ENCODE data around the gene GATA2. TPM values are rescaled to one million over a fixed set of nuclear protein-coding genes. Genes with fewer than 3 reads are reported as not detected.
A peak's percentile ranks its signal among the peaks of the same experiment; 100 is the strongest.

The GATA2 gene
- total and polyA plus RNA-seq, 2 of the 13 experiments (the other 11 are each of a cell fraction or from before 2014, with no cell fraction given): 3.5 to 6.2 TPM

DNA sequence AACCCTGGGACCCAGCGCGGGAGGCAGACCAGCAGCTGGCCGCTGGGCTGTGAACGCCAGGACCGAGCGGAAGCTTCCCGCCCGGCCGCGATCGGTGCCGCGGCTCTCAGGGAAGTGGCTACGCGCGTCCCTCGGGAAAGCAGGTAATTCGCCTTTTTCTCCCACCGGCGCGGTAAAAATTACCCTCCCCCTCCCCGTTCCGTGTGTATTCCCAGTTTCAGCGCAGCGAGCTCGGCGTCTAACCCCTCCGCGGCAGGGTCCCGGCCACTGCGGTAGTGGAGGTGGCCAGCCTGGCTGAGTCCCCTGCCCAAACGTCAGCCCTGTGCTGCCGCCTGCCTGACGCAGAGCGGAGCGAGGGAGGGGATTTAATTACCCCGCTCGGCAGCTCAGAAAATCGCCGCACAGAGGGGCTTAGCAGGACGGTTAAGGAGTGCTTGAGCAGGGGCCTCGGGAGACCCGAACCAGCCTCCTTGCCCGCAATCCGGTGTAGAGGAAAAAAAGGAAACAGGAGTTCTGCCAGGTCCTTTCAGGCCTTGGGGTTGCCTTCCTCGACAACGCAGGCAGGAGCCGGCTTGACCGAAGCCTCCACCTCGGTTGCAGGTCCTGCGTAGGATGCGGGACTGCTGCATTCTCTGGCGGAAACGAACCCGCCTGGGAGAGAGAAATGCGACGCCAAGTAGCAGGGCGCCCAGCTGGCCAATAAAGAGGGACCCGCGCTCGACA lies 2.9 kb downstream of the GATA2 start (continued):
- TF ChIP-seq ZNF607 (CRISPR knock-in tag; IDR thresholded peaks at IDR 0.05; ENCODE audit: borderline replicate concordance) (0 out of 2 replicates have a peak, but pooled peaks have one; percentile 65), ONECUT2 (CRISPR knock-in tag; IDR thresholded peaks at IDR 0.05) (no peak), RBM39 (IDR thresholded peaks at IDR 0.05; ENCODE audit: low read depth, low read length, poor library complexity, severe bottlenecking) (no peak), SP4 (CRISPR knock-in tag; IDR thresholded peaks at IDR 0.05) (no peak), ZNF264 (CRISPR knock-in tag; IDR thresholded peaks at IDR 0.05) (0 out of 2 replicates have a peak, but pooled peaks have one; percentile 41), DNMT1 (CRISPR knock-in tag; IDR thresholded peaks at IDR 0.05) (no peak), MXD1 (CRISPR knock-in tag; IDR thresholded peaks at IDR 0.05) (0 out of 2 replicates have a peak, but pooled peaks have one; percentile 29), TAF1 (CRISPR knock-in tag; IDR thresholded peaks at IDR 0.05) (no peak; the same call in 1 of the 2 replicates), NFE2L2 (IDR thresholded peaks at IDR 0.05; ENCODE audit: low read length) (no peak), MAFF (IDR thresholded peaks at IDR 0.05; ENCODE audit: low read depth, low read length) (no peak), ZNF496 (CRISPR knock-in tag; IDR thresholded peaks at IDR 0.05; ENCODE audit: insufficient replicate concordance) (no peak), MYNN (CRISPR knock-in tag; IDR thresholded peaks at IDR 0.05; ENCODE audit: low read depth) (no peak), NFIC (IDR thresholded peaks at IDR 0.05; ENCODE audit: low read length) (no peak), ZNF713 (CRISPR knock-in tag; IDR thresholded peaks at IDR 0.05) (no peak), ZNF761 (CRISPR knock-in tag; conservative IDR thresholded peaks at IDR 0.05) (0 out of 2 replicates have a peak, but pooled peaks have one; percentile 31), ZBTB42 (CRISPR knock-in tag; IDR thresholded peaks at IDR 0.05) (no peak), ZNF484 (CRISPR knock-in tag; IDR thresholded peaks at IDR 0.05; ENCODE audit: borderline replicate concordance, low read depth) (no peak)
- TF ChIP-seq, protein P1, sequence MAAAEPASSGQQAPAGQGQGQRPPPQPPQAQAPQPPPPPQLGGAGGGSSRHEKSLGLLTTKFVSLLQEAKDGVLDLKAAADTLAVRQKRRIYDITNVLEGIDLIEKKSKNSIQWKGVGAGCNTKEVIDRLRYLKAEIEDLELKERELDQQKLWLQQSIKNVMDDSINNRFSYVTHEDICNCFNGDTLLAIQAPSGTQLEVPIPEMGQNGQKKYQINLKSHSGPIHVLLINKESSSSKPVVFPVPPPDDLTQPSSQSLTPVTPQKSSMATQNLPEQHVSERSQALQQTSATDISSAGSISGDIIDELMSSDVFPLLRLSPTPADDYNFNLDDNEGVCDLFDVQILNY (CRISPR knock-in tag; conservative IDR thresholded peaks at IDR 0.05): 0 out of 2 replicates have a peak, but pooled peaks have one; percentile 33
- TF ChIP-seq, protein P2, sequence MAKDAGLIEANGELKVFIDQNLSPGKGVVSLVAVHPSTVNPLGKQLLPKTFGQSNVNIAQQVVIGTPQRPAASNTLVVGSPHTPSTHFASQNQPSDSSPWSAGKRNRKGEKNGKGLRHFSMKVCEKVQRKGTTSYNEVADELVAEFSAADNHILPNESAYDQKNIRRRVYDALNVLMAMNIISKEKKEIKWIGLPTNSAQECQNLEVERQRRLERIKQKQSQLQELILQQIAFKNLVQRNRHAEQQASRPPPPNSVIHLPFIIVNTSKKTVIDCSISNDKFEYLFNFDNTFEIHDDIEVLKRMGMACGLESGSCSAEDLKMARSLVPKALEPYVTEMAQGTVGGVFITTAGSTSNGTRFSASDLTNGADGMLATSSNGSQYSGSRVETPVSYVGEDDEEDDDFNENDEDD (CRISPR knock-in tag; IDR thresholded peaks at IDR 0.05; ENCODE audit: borderline replicate concordance): no peak
- TF ChIP-seq, protein P3, sequence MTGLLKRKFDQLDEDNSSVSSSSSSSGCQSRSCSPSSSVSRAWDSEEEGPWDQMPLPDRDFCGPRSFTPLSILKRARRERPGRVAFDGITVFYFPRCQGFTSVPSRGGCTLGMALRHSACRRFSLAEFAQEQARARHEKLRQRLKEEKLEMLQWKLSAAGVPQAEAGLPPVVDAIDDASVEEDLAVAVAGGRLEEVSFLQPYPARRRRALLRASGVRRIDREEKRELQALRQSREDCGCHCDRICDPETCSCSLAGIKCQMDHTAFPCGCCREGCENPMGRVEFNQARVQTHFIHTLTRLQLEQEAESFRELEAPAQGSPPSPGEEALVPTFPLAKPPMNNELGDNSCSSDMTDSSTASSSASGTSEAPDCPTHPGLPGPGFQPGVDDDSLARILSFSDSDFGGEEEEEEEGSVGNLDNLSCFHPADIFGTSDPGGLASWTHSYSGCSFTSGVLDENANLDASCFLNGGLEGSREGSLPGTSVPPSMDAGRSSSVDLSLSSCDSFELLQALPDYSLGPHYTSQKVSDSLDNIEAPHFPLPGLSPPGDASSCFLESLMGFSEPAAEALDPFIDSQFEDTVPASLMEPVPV (CRISPR knock-in tag; IDR thresholded peaks at IDR 0.05): no peak
- TF ChIP-seq, protein P4, sequence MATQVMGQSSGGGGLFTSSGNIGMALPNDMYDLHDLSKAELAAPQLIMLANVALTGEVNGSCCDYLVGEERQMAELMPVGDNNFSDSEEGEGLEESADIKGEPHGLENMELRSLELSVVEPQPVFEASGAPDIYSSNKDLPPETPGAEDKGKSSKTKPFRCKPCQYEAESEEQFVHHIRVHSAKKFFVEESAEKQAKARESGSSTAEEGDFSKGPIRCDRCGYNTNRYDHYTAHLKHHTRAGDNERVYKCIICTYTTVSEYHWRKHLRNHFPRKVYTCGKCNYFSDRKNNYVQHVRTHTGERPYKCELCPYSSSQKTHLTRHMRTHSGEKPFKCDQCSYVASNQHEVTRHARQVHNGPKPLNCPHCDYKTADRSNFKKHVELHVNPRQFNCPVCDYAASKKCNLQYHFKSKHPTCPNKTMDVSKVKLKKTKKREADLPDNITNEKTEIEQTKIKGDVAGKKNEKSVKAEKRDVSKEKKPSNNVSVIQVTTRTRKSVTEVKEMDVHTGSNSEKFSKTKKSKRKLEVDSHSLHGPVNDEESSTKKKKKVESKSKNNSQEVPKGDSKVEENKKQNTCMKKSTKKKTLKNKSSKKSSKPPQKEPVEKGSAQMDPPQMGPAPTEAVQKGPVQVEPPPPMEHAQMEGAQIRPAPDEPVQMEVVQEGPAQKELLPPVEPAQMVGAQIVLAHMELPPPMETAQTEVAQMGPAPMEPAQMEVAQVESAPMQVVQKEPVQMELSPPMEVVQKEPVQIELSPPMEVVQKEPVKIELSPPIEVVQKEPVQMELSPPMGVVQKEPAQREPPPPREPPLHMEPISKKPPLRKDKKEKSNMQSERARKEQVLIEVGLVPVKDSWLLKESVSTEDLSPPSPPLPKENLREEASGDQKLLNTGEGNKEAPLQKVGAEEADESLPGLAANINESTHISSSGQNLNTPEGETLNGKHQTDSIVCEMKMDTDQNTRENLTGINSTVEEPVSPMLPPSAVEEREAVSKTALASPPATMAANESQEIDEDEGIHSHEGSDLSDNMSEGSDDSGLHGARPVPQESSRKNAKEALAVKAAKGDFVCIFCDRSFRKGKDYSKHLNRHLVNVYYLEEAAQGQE (IDR thresholded peaks at IDR 0.05; ENCODE audit: borderline replicate concordance in 1 of 2, low read depth in 1 of 2, low read length in 2 of 2): no peak
